ENCODE measurements around the gene AMT.

DNA sequence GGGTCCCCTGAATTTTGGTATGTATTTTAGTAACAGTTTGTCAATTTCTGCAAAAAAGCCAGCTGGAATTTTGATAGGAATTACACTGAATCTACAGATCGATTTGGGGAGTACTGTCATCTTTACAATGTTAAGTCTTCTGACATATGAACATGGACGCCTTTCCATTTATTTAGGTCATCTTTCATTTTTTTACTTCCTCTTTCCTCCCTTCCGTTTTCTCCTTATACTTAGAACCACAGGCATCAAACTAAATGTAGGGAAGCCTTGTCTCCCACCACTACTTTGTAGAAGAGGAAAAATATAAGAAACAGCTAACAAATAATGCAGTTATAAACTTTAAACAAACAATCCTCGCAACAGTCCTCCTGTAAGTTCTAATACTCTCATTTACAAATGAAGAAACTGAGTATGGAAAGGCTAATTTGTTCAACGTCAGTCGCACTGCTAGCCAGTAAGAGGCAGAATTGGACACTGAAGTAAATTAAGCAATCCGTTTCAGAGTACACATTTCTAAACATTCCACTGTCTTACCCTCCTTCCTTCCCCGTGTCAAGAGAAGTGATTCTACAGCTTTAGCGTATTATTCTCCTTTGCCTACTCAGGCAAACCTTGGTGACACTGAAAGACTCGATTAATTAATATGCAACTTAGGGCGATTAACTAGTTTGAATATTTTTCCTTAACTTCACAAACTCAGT, 36.1 kb downstream of the AMT start:
- no peak for TF ChIP-seq POLR2A (IDR thresholded peaks at IDR 0.05)
- TF ChIP-seq, protein P1, sequence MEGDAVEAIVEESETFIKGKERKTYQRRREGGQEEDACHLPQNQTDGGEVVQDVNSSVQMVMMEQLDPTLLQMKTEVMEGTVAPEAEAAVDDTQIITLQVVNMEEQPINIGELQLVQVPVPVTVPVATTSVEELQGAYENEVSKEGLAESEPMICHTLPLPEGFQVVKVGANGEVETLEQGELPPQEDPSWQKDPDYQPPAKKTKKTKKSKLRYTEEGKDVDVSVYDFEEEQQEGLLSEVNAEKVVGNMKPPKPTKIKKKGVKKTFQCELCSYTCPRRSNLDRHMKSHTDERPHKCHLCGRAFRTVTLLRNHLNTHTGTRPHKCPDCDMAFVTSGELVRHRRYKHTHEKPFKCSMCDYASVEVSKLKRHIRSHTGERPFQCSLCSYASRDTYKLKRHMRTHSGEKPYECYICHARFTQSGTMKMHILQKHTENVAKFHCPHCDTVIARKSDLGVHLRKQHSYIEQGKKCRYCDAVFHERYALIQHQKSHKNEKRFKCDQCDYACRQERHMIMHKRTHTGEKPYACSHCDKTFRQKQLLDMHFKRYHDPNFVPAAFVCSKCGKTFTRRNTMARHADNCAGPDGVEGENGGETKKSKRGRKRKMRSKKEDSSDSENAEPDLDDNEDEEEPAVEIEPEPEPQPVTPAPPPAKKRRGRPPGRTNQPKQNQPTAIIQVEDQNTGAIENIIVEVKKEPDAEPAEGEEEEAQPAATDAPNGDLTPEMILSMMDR (IDR thresholded peaks at IDR 0.05) = no peak

Data from lower leg skin (tissue), 3 donors.